Measurements from ENCODE around the gene OLFM1. TPM values are rescaled to one million over a fixed set of nuclear protein-coding genes. Genes with fewer than 3 reads are reported as not detected.

The OLFM1 gene
- total RNA-seq, 1 experiment from 2014 or later = 3.5 TPM

- no peak for TF ChIP-seq ZFX (IDR thresholded peaks at IDR 0.05)
- TF ChIP-seq YY1 (IDR thresholded peaks at IDR 0.05; ENCODE audit: extremely low read depth, insufficient replicate concordance, low read depth, low read length) = no peak
- no peak for TF ChIP-seq EZH2phosphoT487 (IDR thresholded peaks at IDR 0.05; ENCODE audit: borderline replicate concordance)
Observed at GRCh38 chr9:135082536-135082935, 4.9 kb upstream of the OLFM1 start (continued).

- Histone ChIP-seq H3K79me2 (ENCODE audit: insufficient read depth, low read length) (no peaks in the 10 kb centered on the region), H3K27me3 (ENCODE audit: insufficient read depth, low read length) (peaks cover 31% of the 10 kb centered on the region; the same call in 1 of the 2 replicates), H3K9me2 (ENCODE audit: insufficient read depth) (no peaks in the 10 kb centered on the region), H2AFZ (ENCODE audit: low read depth, low read length, poor library complexity, severe bottlenecking) (no peak overlapping the region), H3K4me3 (replicated peaks in 1 of 2; ENCODE audit: low read depth in 1 of 2, low read length in 2 of 2) (no peak overlapping the region), H4K20me1 (ENCODE audit: insufficient read depth) (no peaks in the 10 kb centered on the region), H3K4me2 (ENCODE audit: low read length) (no peak overlapping the region), H3K36me3 (ENCODE audit: control insufficient read depth in 1 of 2, insufficient read depth in 2 of 2, low read length in 2 of 2) (no peaks in the 10 kb centered on the region), H3K9ac (ENCODE audit: low read length) (no peak overlapping the region), H3K4me1 (ENCODE audit: control insufficient read depth in 1 of 2, insufficient read depth in 2 of 2, low read length in 2 of 2) (peaks cover 4 to 5% of the 10 kb centered on the region in 2 experiments; a peak in 2 of 4 replicates), H3K27ac (ENCODE audit: low read depth, low read length) (no peak overlapping the region), H3K9me3 (ENCODE audit: control insufficient read depth in 1 of 2, insufficient read depth in 1 of 2, low read depth in 1 of 2, low read length in 2 of 2) (no peaks in the 10 kb centered on the region)
- ChIA-PET CTCF (no interaction called here), POLR2A (no interaction called here), RAD21 (ENCODE audit: low non-redundant PET in 1 of 2, low total read pairs in 2 of 2, uncharacterized antibody in 2 of 2, unreplicated experiment in 2 of 2) (no interaction called here)
- no peak for TF ChIP-seq TCF7L2 (IDR thresholded peaks at IDR 0.05; ENCODE audit: borderline replicate concordance, extremely low read depth, insufficient read depth, insufficient read length)
- TF ChIP-seq JUND (IDR thresholded peaks at IDR 0.05) = no peak
- intact Hi-C loops (cut with micrococcal nuclease) = loop anchor here (5.0 to 10.0 kb wide), 3 partner anchors 171 to 881 kb away; partner anchors contain the start of gene UBAC1
- ATAC-seq (no peak), DNase-seq (ENCODE audit: low read depth, low spot score) (no peak)
- no TSS peak for BruUV-seq (replicated peaks)
Observed at GRCh38 chr9:135083241-135083810, 4.1 kb upstream of the OLFM1 start.

- TF ChIP-seq SRF (IDR thresholded peaks at IDR 0.05; ENCODE audit: low read depth) (no peak), EZH2phosphoT487 (IDR thresholded peaks at IDR 0.05; ENCODE audit: borderline replicate concordance) (no peak), FOSL1 (IDR thresholded peaks at IDR 0.05; ENCODE audit: low read depth) (no peak), SP1 (IDR thresholded peaks at IDR 0.05; ENCODE audit: low read depth) (no peak), SIN3A (IDR thresholded peaks at IDR 0.05; ENCODE audit: low read depth) (no peak), ZNF274 (IDR thresholded peaks at IDR 0.05; ENCODE audit: low read depth, low read length) (no peak), ATF3 (IDR thresholded peaks at IDR 0.05) (no peak), EZH2 (IDR thresholded peaks at IDR 0.05) (no peak), YY1 (IDR thresholded peaks at IDR 0.05; ENCODE audit: extremely low read depth, insufficient replicate concordance, low read depth, low read length) (no peak)
- no peak for ATAC-seq
- Histone ChIP-seq H3K4me1 (ENCODE audit: control insufficient read depth in 1 of 2, insufficient read depth in 2 of 2, low read length in 2 of 2) (peaks cover 4 to 5% of the 10 kb centered on the region in 2 experiments; a peak in 2 of 4 replicates), H3K27ac (ENCODE audit: low read depth, low read length) (no peak overlapping the region), H4K20me1 (ENCODE audit: insufficient read depth) (no peaks in the 10 kb centered on the region), H3K9me3 (ENCODE audit: control insufficient read depth in 1 of 2, insufficient read depth in 1 of 2, low read depth in 1 of 2, low read length in 2 of 2) (no peaks in the 10 kb centered on the region), H3K9me2 (ENCODE audit: insufficient read depth) (no peaks in the 10 kb centered on the region), H3K4me2 (ENCODE audit: low read length) (no peak overlapping the region), H3K9ac (ENCODE audit: low read length) (no peak overlapping the region), H3K4me3 (replicated peaks in 1 of 2; ENCODE audit: low read depth in 1 of 2, low read length in 2 of 2) (no peak overlapping the region), H3K36me3 (ENCODE audit: control insufficient read depth in 1 of 2, insufficient read depth in 2 of 2, low read length in 2 of 2) (no peaks in the 10 kb centered on the region), H3K79me2 (ENCODE audit: insufficient read depth, low read length) (no peaks in the 10 kb centered on the region), H3K27me3 (ENCODE audit: insufficient read depth, low read length) (peaks cover 28% of the 10 kb centered on the region; the same call in 1 of the 2 replicates), H2AFZ (ENCODE audit: low read depth, low read length, poor library complexity, severe bottlenecking) (no peak overlapping the region)
- DNase-seq (ENCODE audit: low read depth, low spot score) = no peak
- intact Hi-C loops (cut with micrococcal nuclease) = loop anchor here (5.0 to 10.0 kb wide), 3 partner anchors 171 to 881 kb away; partner anchors contain the start of gene UBAC1
- ChIA-PET POLR2A (no interaction called here), CTCF (no interaction called here), RAD21 (ENCODE audit: low non-redundant PET in 1 of 2, low total read pairs in 2 of 2, uncharacterized antibody in 2 of 2, unreplicated experiment in 2 of 2) (no interaction called here)
- BruUV-seq (replicated peaks) = no TSS peak
Observed at GRCh38 chr9:135083831-135084230, 3.6 kb upstream of the OLFM1 start.
